GM12864 (cell line): ENCODE data around the gene PPP1R1B.

Experiments
- DNase-seq: peaks from one replicate; pipeline ENCODE4 v3.0.0-alpha.2; 2011; ENCODE audit warnings: low read depth
- H3K4me3 ChIP-seq: 2 replicates; pipeline ENCODE4 v1.5.1; 2011; ENCODE audit warnings: mild to moderate bottlenecking, low read depth, low read length, control low read depth
- CTCF ChIP-seq: IDR thresholded peaks from 2 replicates; pipeline ENCODE4 v1.5.1; 2011; ENCODE audit warnings: low read depth, mild to moderate bottlenecking, moderate library complexity, low read length, control low read depth, inconsistent platforms; ENCODE audit errors: missing control alignments

Gene PPP1R1B

GRCh38 chr17:39629494-39629880 is 2.7 kb downstream of the PPP1R1B start:
- H3K4me3 ChIP-seq = no peak overlapping the region
- no peak for DNase-seq
- no peak for TF ChIP-seq CTCF

GRCh38 chr17:39629898-39630297 is 3.1 kb downstream of the PPP1R1B start:
- H3K4me3 ChIP-seq = no peak overlapping the region
- TF ChIP-seq CTCF = no peak
- DNase-seq = no peak

GRCh38 chr17:39631403-39631802 is 4.7 kb downstream of the PPP1R1B start:
- H3K4me3 ChIP-seq = no peak overlapping the region
- TF ChIP-seq CTCF = no peak

GRCh38 chr17:39632153-39632941 is 5.6 kb downstream of the PPP1R1B start:
- no peak for TF ChIP-seq CTCF
- DNase-seq = no peak
- no peak overlapping the region for H3K4me3 ChIP-seq

More at GRCh38 chr17:39631403-39631802, 4.7 kb downstream of the PPP1R1B start:
- DNase-seq = no peak

- no peak for DNase-seq
- no peak for TF ChIP-seq CTCF
- H3K4me3 ChIP-seq = no peak overlapping the region
Observed at GRCh38 chr17:39633570-39634183, 6.9 kb downstream of the PPP1R1B start.

- no peak overlapping the region for H3K4me3 ChIP-seq
- no peak for DNase-seq
- TF ChIP-seq CTCF = peak; percentile 69
Observed at GRCh38 chr17:39634384-39634871, 7.7 kb downstream of the PPP1R1B start.
